ENCODE results near the gene SOX6. TPM values are rescaled to one million over a fixed set of nuclear protein-coding genes. Genes with fewer than 3 reads are reported as not detected.

Gene SOX6
- total and polyA plus RNA-seq, 2 experiments from 2014 or later: 0.03 to 0.66 TPM

DNA sequence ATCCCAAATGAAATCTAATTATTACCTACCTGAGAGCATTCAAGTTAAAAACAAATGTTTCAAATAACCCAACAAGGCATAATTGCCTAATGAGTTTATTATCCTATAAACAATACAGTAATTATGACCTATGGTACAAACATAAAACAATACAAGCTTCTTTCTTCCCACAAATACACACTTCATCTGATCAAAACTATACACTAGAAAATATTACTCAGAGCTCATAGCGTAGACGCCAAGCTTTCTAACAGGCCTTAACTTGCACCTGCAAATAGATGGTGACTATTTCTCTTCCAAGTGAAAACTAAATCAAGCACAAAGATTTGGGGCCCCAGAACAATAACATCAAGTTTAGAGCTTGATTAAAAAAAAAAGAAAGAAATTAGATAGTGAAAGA lies 78.1 kb downstream of the SOX6 start:
- DNase-seq (ENCODE audit: low spot score) (no peak), ATAC-seq (no peak)
- no peak overlapping the region for H3K4me3 Mint-ChIP-seq
- Histone ChIP-seq H3K27me3 (ENCODE audit: insufficient read depth) (no peaks in the 10 kb centered on the region), H3K4me1 (ENCODE audit: insufficient read depth) (no peaks in the 10 kb centered on the region), H4K20me1 (replicated peaks; ENCODE audit: insufficient read depth) (no peaks in the 10 kb centered on the region), H3K9me2 (ENCODE audit: insufficient read depth) (no peaks in the 10 kb centered on the region), H3F3A (replicated peaks; ENCODE audit: low read depth) (no peaks in the 10 kb centered on the region), H3K4me2 (no peak overlapping the region), H2AFZ (no peak overlapping the region), H3K79me2 (replicated peaks; ENCODE audit: insufficient read depth) (no peaks in the 10 kb centered on the region), H3K4me3 (no peak overlapping the region), H3K36me3 (ENCODE audit: insufficient read depth) (no peaks in the 10 kb centered on the region), H3K27ac (ENCODE audit: low read depth) (no peak overlapping the region)
- no peaks in the 10 kb centered on the region for H3K9me3 Mint-ChIP-seq
- peaks cover 4% of the 10 kb centered on the region; the same call in 1 of the 3 replicates for H3K4me1 Mint-ChIP-seq
- H3K27me3 Mint-ChIP-seq (ENCODE audit: insufficient read depth, low read depth, poor library complexity): no peaks in the 10 kb centered on the region
- no peak overlapping the region for H3K27ac Mint-ChIP-seq
- H3K36me3 Mint-ChIP-seq (ENCODE audit: low read depth): no peaks in the 10 kb centered on the region
- no peak for TF ChIP-seq JUNB (IDR thresholded peaks at IDR 0.05; ENCODE audit: unreplicated experiment)
- TF ChIP-seq, protein P1, sequence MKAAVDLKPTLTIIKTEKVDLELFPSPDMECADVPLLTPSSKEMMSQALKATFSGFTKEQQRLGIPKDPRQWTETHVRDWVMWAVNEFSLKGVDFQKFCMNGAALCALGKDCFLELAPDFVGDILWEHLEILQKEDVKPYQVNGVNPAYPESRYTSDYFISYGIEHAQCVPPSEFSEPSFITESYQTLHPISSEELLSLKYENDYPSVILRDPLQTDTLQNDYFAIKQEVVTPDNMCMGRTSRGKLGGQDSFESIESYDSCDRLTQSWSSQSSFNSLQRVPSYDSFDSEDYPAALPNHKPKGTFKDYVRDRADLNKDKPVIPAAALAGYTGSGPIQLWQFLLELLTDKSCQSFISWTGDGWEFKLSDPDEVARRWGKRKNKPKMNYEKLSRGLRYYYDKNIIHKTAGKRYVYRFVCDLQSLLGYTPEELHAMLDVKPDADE (IDR thresholded peaks at IDR 0.05): no peak
- no peak for TF ChIP-seq EZH2 (IDR thresholded peaks at IDR 0.05; ENCODE audit: low read depth, unreplicated experiment)
- no peak for TF ChIP-seq ZNF331 (CRISPR knock-in tag; IDR thresholded peaks at IDR 0.05; ENCODE audit: low read depth)
- TF ChIP-seq CREB1 (CRISPR knock-in tag; IDR thresholded peaks at IDR 0.05; ENCODE audit: low read depth): no peak
- TF ChIP-seq, protein P2, sequence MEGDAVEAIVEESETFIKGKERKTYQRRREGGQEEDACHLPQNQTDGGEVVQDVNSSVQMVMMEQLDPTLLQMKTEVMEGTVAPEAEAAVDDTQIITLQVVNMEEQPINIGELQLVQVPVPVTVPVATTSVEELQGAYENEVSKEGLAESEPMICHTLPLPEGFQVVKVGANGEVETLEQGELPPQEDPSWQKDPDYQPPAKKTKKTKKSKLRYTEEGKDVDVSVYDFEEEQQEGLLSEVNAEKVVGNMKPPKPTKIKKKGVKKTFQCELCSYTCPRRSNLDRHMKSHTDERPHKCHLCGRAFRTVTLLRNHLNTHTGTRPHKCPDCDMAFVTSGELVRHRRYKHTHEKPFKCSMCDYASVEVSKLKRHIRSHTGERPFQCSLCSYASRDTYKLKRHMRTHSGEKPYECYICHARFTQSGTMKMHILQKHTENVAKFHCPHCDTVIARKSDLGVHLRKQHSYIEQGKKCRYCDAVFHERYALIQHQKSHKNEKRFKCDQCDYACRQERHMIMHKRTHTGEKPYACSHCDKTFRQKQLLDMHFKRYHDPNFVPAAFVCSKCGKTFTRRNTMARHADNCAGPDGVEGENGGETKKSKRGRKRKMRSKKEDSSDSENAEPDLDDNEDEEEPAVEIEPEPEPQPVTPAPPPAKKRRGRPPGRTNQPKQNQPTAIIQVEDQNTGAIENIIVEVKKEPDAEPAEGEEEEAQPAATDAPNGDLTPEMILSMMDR (conservative IDR thresholded peaks at IDR 0.05; ENCODE audit: low read depth in 2 of 2): no peak
- TF ChIP-seq, protein P3, sequence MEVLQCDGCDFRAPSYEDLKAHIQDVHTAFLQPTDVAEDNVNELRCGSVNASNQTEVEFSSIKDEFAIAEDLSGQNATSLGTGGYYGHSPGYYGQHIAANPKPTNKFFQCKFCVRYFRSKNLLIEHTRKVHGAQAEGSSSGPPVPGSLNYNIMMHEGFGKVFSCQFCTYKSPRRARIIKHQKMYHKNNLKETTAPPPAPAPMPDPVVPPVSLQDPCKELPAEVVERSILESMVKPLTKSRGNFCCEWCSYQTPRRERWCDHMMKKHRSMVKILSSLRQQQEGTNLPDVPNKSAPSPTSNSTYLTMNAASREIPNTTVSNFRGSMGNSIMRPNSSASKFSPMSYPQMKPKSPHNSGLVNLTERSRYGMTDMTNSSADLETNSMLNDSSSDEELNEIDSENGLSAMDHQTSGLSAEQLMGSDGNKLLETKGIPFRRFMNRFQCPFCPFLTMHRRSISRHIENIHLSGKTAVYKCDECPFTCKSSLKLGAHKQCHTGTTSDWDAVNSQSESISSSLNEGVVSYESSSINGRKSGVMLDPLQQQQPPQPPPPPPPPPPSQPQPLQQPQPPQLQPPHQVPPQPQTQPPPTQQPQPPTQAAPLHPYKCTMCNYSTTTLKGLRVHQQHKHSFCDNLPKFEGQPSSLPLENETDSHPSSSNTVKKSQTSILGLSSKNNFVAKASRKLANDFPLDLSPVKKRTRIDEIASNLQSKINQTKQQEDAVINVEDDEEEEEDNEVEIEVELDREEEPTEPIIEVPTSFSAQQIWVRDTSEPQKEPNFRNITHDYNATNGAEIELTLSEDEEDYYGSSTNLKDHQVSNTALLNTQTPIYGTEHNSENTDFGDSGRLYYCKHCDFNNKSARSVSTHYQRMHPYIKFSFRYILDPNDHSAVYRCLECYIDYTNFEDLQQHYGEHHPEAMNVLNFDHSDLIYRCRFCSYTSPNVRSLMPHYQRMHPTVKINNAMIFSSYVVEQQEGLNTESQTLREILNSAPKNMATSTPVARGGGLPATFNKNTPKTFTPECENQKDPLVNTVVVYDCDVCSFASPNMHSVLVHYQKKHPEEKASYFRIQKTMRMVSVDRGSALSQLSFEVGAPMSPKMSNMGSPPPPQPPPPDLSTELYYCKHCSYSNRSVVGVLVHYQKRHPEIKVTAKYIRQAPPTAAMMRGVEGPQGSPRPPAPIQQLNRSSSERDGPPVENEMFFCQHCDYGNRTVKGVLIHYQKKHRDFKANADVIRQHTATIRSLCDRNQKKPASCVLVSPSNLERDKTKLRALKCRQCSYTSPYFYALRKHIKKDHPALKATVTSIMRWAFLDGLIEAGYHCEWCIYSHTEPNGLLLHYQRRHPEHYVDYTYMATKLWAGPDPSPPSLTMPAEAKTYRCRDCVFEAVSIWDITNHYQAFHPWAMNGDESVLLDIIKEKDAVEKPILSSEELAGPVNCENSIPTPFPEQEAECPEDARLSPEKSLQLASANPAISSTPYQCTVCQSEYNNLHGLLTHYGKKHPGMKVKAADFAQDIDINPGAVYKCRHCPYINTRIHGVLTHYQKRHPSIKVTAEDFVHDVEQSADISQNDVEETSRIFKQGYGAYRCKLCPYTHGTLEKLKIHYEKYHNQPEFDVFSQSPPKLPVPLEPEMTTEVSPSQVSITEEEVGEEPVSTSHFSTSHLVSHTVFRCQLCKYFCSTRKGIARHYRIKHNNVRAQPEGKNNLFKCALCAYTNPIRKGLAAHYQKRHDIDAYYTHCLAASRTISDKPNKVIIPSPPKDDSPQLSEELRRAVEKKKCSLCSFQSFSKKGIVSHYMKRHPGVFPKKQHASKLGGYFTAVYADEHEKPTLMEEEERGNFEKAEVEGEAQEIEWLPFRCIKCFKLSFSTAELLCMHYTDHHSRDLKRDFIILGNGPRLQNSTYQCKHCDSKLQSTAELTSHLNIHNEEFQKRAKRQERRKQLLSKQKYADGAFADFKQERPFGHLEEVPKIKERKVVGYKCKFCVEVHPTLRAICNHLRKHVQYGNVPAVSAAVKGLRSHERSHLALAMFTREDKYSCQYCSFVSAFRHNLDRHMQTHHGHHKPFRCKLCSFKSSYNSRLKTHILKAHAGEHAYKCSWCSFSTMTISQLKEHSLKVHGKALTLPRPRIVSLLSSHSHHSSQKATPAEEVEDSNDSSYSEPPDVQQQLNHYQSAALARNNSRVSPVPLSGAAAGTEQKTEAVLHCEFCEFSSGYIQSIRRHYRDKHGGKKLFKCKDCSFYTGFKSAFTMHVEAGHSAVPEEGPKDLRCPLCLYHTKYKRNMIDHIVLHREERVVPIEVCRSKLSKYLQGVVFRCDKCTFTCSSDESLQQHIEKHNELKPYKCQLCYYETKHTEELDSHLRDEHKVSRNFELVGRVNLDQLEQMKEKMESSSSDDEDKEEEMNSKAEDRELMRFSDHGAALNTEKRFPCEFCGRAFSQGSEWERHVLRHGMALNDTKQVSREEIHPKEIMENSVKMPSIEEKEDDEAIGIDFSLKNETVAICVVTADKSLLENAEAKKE (CRISPR knock-in tag; IDR thresholded peaks at IDR 0.05): no peak
- no peak for TF ChIP-seq ZNF114 (CRISPR knock-in tag; IDR thresholded peaks at IDR 0.05)
- TF ChIP-seq NANOG (IDR thresholded peaks at IDR 0.05; ENCODE audit: borderline replicate concordance): no peak
- no peak for TF ChIP-seq STAT1 (IDR thresholded peaks at IDR 0.05; ENCODE audit: unreplicated experiment)
- TF ChIP-seq POLR2AphosphoS5 (IDR thresholded peaks at IDR 0.05; ENCODE audit: low read depth): no peak
- TF ChIP-seq EZH2phosphoT487 (IDR thresholded peaks at IDR 0.05; ENCODE audit: unreplicated experiment): no peak
- TF ChIP-seq, protein P4, sequence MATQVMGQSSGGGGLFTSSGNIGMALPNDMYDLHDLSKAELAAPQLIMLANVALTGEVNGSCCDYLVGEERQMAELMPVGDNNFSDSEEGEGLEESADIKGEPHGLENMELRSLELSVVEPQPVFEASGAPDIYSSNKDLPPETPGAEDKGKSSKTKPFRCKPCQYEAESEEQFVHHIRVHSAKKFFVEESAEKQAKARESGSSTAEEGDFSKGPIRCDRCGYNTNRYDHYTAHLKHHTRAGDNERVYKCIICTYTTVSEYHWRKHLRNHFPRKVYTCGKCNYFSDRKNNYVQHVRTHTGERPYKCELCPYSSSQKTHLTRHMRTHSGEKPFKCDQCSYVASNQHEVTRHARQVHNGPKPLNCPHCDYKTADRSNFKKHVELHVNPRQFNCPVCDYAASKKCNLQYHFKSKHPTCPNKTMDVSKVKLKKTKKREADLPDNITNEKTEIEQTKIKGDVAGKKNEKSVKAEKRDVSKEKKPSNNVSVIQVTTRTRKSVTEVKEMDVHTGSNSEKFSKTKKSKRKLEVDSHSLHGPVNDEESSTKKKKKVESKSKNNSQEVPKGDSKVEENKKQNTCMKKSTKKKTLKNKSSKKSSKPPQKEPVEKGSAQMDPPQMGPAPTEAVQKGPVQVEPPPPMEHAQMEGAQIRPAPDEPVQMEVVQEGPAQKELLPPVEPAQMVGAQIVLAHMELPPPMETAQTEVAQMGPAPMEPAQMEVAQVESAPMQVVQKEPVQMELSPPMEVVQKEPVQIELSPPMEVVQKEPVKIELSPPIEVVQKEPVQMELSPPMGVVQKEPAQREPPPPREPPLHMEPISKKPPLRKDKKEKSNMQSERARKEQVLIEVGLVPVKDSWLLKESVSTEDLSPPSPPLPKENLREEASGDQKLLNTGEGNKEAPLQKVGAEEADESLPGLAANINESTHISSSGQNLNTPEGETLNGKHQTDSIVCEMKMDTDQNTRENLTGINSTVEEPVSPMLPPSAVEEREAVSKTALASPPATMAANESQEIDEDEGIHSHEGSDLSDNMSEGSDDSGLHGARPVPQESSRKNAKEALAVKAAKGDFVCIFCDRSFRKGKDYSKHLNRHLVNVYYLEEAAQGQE (IDR thresholded peaks at IDR 0.05; ENCODE audit: unreplicated experiment): no peak

Measured in GM23338 (cell line).